ENCODE measurements around the gene BIN1.

- TF ChIP-seq POLR2A (IDR thresholded peaks at IDR 0.05; ENCODE audit: low read depth, low read length) (no peak), POLR2AphosphoS5 (IDR thresholded peaks at IDR 0.05; ENCODE audit: low read depth, low read length) (no peak), TAF1 (IDR thresholded peaks at IDR 0.05; ENCODE audit: low read depth, low read length) (no peak)
Measured at GRCh38 chr2:127101756-127102477, 5.0 kb downstream of the BIN1 start.

Measured in GM12891 (cell line).